PC-9 (cell line): ENCODE results near the gene SUPT3H.

Experiments used
- CTCF ChIP-seq: fragments of 200-600 bp; sonication (generic); conservative IDR thresholded peaks from 2 replicates; pipeline ENCODE4 v1.6.1; 2017; ENCODE audit warnings: mixed run types, antibody characterized with exemption, mild to moderate bottlenecking, moderate library complexity
- EZH2 ChIP-seq: fragments of 200-600 bp; sonication (generic); IDR thresholded peaks from 2 replicates; pipeline ENCODE4 v1.8.0; 2017; ENCODE audit warnings: antibody characterized with exemption, low read depth

GRCh38 chr6:44925100-44925739 lies 452.5 kb downstream of the SUPT3H start:
- TF ChIP-seq CTCF (no peak), EZH2 (no peak)
